Fibroblast of lung (primary cell): ENCODE results near the gene GRIK5. TPM values are rescaled to one million over a fixed set of nuclear protein-coding genes. Genes with fewer than 3 reads are reported as not detected.

Experiments used
- DNase-seq, 2 donors: peaks; one replicate each; pipeline versions ENCODE4 v3.0.0 to v3.0.0-alpha.2; 2010; ENCODE audit warnings: low read depth in 2 of 2
- H2AFZ ChIP-seq: 2 replicates; pipeline ENCODE4 v1.5.1; 2012; ENCODE audit warnings: low read length, control low read depth, inconsistent platforms
- H3K27ac ChIP-seq: 2 replicates; pipeline ENCODE4 v1.5.1; 2011; ENCODE audit warnings: low read length, control low read depth; ENCODE audit not compliant: insufficient read depth
- H3K27me3 ChIP-seq: 2 replicates; pipeline ENCODE4 v1.5.1; 2011; ENCODE audit warnings: mild to moderate bottlenecking, low read length; ENCODE audit not compliant: control insufficient read depth, insufficient read depth
- H3K36me3 ChIP-seq: 2 replicates; pipeline ENCODE4 v1.5.1; 2011; ENCODE audit warnings: low read length; ENCODE audit not compliant: control insufficient read depth, insufficient read depth
- H3K4me1 ChIP-seq: 2 replicates; pipeline ENCODE4 v1.5.1; 2011; ENCODE audit warnings: low read length; ENCODE audit not compliant: control insufficient read depth, insufficient read depth; ENCODE audit errors: extremely low read depth
- H3K4me2 ChIP-seq: 2 replicates; pipeline ENCODE4 v1.5.1; 2011; ENCODE audit warnings: low read length, control low read depth; ENCODE audit not compliant: insufficient read depth; ENCODE audit errors: extremely low read depth
- H3K4me3 ChIP-seq, 4 experiments: fragments of 200-600 bp in 1 of 4; sonication (generic) in 1 of 4; replicated peaks in 1 of 4; 2 replicates each; pipeline ENCODE4 v1.5.1; 2011 to 2016; ENCODE audit warnings: low read length in 4 of 4, low read depth in 3 of 4, mild to moderate bottlenecking in 3 of 4, control low read depth in 2 of 4, inconsistent platforms in 1 of 4, mixed read lengths in 1 of 4; ENCODE audit not compliant: insufficient read depth in 1 of 4; ENCODE audit errors: control extremely low read depth in 1 of 4
- H3K79me2 ChIP-seq: 2 replicates; pipeline ENCODE4 v1.5.1; 2012; ENCODE audit warnings: mild to moderate bottlenecking, low read length, inconsistent platforms; ENCODE audit not compliant: control insufficient read depth, insufficient read depth
- H3K9ac ChIP-seq: 2 replicates; pipeline ENCODE4 v1.5.1; 2011; ENCODE audit warnings: mild to moderate bottlenecking, low read length, control low read depth; ENCODE audit not compliant: insufficient read depth
- H3K9me3 ChIP-seq: 2 replicates; pipeline ENCODE4 v1.5.1; 2012; ENCODE audit warnings: low read depth, low read length; ENCODE audit not compliant: control insufficient read depth, insufficient read depth
- H4K20me1 ChIP-seq: 2 replicates; pipeline ENCODE4 v1.5.1; 2011; ENCODE audit warnings: low read length; ENCODE audit not compliant: control insufficient read depth, insufficient read depth; ENCODE audit errors: extremely low read depth
- EZH2 ChIP-seq: IDR thresholded peaks from 2 replicates; pipeline ENCODE4 v1.5.1; 2012; ENCODE audit warnings: low read length, control low read depth, mild to moderate bottlenecking; ENCODE audit errors: missing control alignments
- polyA plus RNA-seq, 2 donors: library from polyadenylated mRNA; depleted of rRNA in 1 of 2; stranded (reverse) in 1 of 2; unstranded in 1 of 2; fragments of >200 nt; gene quantifications; 2 replicates each; pipeline ENCODE4 v1.2.1, GENCODE V29; 2011 to 2012; ENCODE audit warnings: missing spikeins in 1 of 2
- total RNA-seq: library from RNA; depleted of rRNA; stranded (reverse); fragments of >200 nt; gene quantifications from 2 replicates; pipeline ENCODE4 v1.2.1, GENCODE V29; 2014
- TF ChIP-seq, protein P1 (sequence below), 2 donors: IDR thresholded peaks in 1 of 2; conservative IDR thresholded peaks in 1 of 2; 1 replicate in 1 of 2; 2 replicates in 1 of 2; pipeline ENCODE4 v1.5.1; 2011 to 2012; ENCODE audit warnings: low read length in 2 of 2, control low read depth in 1 of 2, inconsistent platforms in 1 of 2, low read depth in 1 of 2, mild to moderate bottlenecking in 1 of 2

The GRIK5 gene
- total and polyA plus RNA-seq, 2 donors (not counting 1 experiment from before 2014, with no cell fraction given) = 0.03 to 3.5 TPM

DNA sequence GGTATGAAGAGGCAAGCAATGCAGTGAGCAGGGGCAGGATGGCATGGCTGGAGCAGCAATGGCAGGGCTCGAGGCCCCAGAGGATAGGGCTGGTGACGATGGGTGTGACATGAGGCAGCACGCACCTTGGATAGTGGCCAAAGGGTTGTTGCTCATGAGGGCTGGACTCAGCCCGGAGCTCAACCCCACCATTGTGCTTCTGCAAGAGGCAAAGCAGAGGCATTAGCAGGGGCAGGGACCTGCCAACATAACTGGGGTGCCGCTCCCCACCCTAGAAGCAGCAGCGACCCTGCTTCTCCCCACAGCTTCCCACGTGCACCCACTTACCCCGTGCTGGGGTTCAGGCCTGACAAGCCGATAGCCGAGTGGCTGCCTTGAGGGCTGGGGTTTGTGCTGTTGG, 21.7 kb upstream of the GRIK5 start:
- DNase-seq = peak in 1 of 2 donors; percentile 59
- H2AFZ ChIP-seq = no peak overlapping the region
- H4K20me1 ChIP-seq = no peaks in the 10 kb centered on the region
- H3K4me2 ChIP-seq = no peak overlapping the region
- no peak overlapping the region for H3K4me3 ChIP-seq
- no peaks in the 10 kb centered on the region for H3K36me3 ChIP-seq
- peaks cover 9% of the 10 kb centered on the region for H3K4me1 ChIP-seq
- no peak overlapping the region for H3K27ac ChIP-seq
- no peaks in the 10 kb centered on the region for H3K27me3 ChIP-seq
- H3K79me2 ChIP-seq = no peaks in the 10 kb centered on the region
- H3K9me3 ChIP-seq = no peaks in the 10 kb centered on the region
- TF ChIP-seq EZH2 = no peak
- TF ChIP-seq, protein P1, sequence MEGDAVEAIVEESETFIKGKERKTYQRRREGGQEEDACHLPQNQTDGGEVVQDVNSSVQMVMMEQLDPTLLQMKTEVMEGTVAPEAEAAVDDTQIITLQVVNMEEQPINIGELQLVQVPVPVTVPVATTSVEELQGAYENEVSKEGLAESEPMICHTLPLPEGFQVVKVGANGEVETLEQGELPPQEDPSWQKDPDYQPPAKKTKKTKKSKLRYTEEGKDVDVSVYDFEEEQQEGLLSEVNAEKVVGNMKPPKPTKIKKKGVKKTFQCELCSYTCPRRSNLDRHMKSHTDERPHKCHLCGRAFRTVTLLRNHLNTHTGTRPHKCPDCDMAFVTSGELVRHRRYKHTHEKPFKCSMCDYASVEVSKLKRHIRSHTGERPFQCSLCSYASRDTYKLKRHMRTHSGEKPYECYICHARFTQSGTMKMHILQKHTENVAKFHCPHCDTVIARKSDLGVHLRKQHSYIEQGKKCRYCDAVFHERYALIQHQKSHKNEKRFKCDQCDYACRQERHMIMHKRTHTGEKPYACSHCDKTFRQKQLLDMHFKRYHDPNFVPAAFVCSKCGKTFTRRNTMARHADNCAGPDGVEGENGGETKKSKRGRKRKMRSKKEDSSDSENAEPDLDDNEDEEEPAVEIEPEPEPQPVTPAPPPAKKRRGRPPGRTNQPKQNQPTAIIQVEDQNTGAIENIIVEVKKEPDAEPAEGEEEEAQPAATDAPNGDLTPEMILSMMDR (conservative IDR thresholded peaks at IDR 0.05 in 1 of 2, IDR thresholded peaks at IDR 0.05 in 1 of 2; ENCODE audit: low read depth in 1 of 2, low read length in 2 of 2) = no peak
- no peak overlapping the region for H3K9ac ChIP-seq

DNA sequence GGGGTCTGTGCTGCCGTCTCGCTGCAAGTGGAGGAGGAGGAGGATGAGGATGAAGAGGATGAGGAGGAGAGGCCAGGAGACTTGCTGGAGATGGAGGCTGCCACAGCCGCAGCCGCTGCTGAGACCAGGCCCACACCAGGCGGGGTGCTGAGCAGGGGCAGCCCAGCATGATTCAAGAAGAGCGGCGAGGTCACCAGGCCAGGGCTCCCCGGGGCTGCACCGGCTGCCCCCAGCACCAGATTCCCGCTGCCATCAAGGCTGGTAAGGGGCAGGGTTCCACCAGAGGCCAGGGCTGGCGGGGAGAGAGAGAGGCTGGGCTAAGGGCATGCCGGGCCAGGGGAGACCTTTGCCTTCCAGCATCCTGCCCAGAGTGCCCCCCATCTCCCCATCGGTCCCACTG, 21.3 kb upstream of the GRIK5 start:
- Histone ChIP-seq H3K4me2 (no peak overlapping the region), H3K4me3 (no peak overlapping the region), H3K4me1 (peaks cover 9% of the 10 kb centered on the region), H3K79me2 (no peaks in the 10 kb centered on the region), H3K36me3 (no peaks in the 10 kb centered on the region), H3K27ac (no peak overlapping the region), H2AFZ (no peak overlapping the region), H3K9ac (no peak overlapping the region), H4K20me1 (no peaks in the 10 kb centered on the region), H3K9me3 (no peaks in the 10 kb centered on the region), H3K27me3 (no peaks in the 10 kb centered on the region)
- TF ChIP-seq EZH2 = no peak
- TF ChIP-seq, protein P1 (conservative IDR thresholded peaks at IDR 0.05 in 1 of 2, IDR thresholded peaks at IDR 0.05 in 1 of 2; ENCODE audit: low read depth in 1 of 2, low read length in 2 of 2) = no peak
- no peak for DNase-seq

DNA sequence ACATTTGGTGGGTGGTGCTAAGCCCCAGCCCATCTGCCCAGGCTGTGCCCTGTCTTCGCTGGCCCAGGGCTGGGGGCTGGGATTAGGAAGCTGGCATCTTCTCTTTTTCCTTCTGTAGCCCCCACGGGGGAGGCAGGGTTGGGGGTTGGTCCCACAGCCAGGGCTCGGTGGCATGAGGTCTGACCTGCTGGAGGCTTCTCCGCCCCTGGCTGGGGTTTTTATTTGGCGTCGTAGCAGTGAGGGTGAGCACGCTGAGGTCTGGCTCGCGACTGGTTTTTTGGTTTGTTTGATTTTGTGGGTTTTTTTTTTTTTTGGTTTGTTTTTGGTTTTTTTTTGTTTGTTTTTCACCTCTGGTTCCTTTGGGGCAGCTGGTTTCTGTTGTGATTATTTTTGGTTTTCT, 20.7 kb upstream of the GRIK5 start:
- DNase-seq = no peak
- H3K9ac ChIP-seq = no peak overlapping the region
- no peaks in the 10 kb centered on the region for H3K36me3 ChIP-seq
- H3K4me2 ChIP-seq = no peak overlapping the region
- H3K27ac ChIP-seq = no peak overlapping the region
- H3K9me3 ChIP-seq = no peaks in the 10 kb centered on the region
- H3K79me2 ChIP-seq = no peaks in the 10 kb centered on the region
- H3K4me3 ChIP-seq = no peak overlapping the region
- H4K20me1 ChIP-seq = no peaks in the 10 kb centered on the region
- no peak overlapping the region for H2AFZ ChIP-seq
- peaks cover 9% of the 10 kb centered on the region for H3K4me1 ChIP-seq
- H3K27me3 ChIP-seq = no peaks in the 10 kb centered on the region
- no peak for TF ChIP-seq EZH2
